K562 (cell line): Measurements from ENCODE around the gene MED29. TPM values are rescaled to one million over a fixed set of nuclear protein-coding genes. Genes with fewer than 3 reads are reported as not detected.

Source experiments
- MEF2A ChIP-seq: IDR thresholded peaks from 2 replicates; pipeline ENCODE4 v1.6.1; 2011; ENCODE audit warnings: low read depth, mild to moderate bottlenecking, low read length, moderate library complexity; ENCODE audit not compliant: control insufficient read depth
- MTA3 ChIP-seq: fragments of 450-650 bp; formaldehyde crosslinking; IDR thresholded peaks from 2 replicates; pipeline ENCODE4 v1.6.1; 2017; ENCODE audit warnings: mild to moderate bottlenecking, borderline replicate concordance
- NBN ChIP-seq: fragments of 450-650 bp; IDR thresholded peaks from 2 replicates; pipeline ENCODE4 v1.6.1; 2016; ENCODE audit warnings: low read depth, mild to moderate bottlenecking
- PYGO2 ChIP-seq: fragments of 450-650 bp; IDR thresholded peaks from 2 replicates; pipeline ENCODE4 v1.6.1; 2016; ENCODE audit warnings: mild to moderate bottlenecking, missing genetic modification characterization, moderate library complexity, missing compliant biosample characterization
- SRSF3 ChIP-seq: fragments of 200-400 bp; formaldehyde crosslinking; IDR thresholded peaks from 2 replicates; pipeline ENCODE4 v1.6.1; 2016; ENCODE audit warnings: mild to moderate bottlenecking, low read length, moderate library complexity; ENCODE audit not compliant: insufficient read depth
- TCF15 ChIP-seq: fragments of 250-450 bp; sonication (Bioruptor Pico); IDR thresholded peaks from 2 replicates; pipeline ENCODE4 v1.8.0; 2022; ENCODE audit warnings: moderate library complexity, mild to moderate bottlenecking, inconsistent platforms
- TFE3 ChIP-seq: fragments of 450-650 bp; formaldehyde crosslinking; IDR thresholded peaks from 2 replicates; pipeline ENCODE4 v1.4.0; 2020; ENCODE audit warnings: mild to moderate bottlenecking, mixed read lengths
- ZNF668 ChIP-seq: fragments of 250-450 bp; sonication (Bioruptor Pico); IDR thresholded peaks from 2 replicates; pipeline ENCODE4 v1.8.0; 2022; ENCODE audit warnings: mild to moderate bottlenecking, inconsistent platforms
- polyA plus RNA-seq, 8 experiments: library from polyadenylated mRNA; depleted of rRNA in 4 of 8; stranded (reverse) in 5 of 8; unstranded in 3 of 8; fragments of >200 nt; fragmentation: Nextera tagmentation in 2 of 8; fragmentation: Illumina TruSeq in 1 of 8; extraction: Ambion mirVana in 2 of 8; extraction: Trizol in 1 of 8; gene quantifications; 2 replicates each; pipeline versions ENCODE4 v1.2.1 to v1.2.3, GENCODE V29; 2011 to 2014; ENCODE audit warnings: inconsistent platforms in 1 of 8, missing spikeins in 1 of 8
- total RNA-seq, 7 experiments: library from RNA; depleted of rRNA in 6 of 7; stranded (reverse); fragments of >200 nt in 6 of 7; fragmentation: Illumina TruSeq in 2 of 7; extraction: Trizol in 2 of 7; gene quantifications; 2 replicates each; pipeline versions ENCODE4 v1.2.1 to v1.2.3, GENCODE V29; 2011 to 2021; ENCODE audit warnings: low replicate concordance in 1 of 7
- TF ChIP-seq, protein P1 (sequence below): sonication (generic); formaldehyde crosslinking; IDR thresholded peaks from 2 replicates; pipeline ENCODE4 v1.8.0; 2023; ENCODE audit warnings: mild to moderate bottlenecking, missing genetic modification reagents

The MED29 gene
- total and polyA plus RNA-seq, 9 of the 15 experiments (the other 6 are each of a cell fraction or from before 2014, with no cell fraction given) = 1.8 to 22.6 (median 12.4) TPM

DNA sequence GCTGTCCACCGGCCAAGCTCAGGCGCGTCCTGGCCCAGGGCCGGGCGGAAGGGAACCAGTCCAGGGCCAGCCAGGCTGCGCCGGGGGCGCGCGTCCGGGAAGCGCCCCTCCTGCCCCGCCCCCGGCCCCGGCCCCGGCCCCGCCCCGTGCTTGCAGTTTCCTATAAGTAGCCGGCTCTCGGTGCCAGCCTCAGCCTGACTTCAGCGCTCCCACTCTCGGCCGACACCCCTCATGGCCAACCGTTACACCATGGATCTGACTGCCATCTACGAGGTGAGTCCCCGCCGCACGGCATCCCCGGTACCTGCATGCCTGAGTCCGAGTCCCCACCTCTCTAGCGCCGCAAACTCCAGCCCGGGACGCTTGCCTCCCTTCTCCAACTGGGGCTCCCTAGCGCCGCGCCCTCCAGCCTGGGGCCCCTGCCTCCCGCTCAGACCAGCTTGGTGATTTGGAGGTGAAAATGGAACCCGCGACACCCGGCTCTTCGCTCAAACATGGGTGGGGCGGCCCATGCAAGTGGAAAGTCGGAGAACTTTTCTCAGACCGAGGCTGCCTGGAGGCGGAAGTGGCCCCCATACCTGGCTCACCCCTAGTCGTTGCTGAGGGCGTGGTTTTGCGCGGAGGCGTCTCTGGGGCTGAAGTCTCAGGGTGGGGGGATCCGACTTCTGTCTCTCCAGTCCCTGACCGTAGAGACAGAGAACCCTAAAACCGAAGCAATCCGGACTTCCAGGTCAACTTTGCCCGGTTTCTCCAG, 15.7 kb downstream of the MED29 start, which contains the start of gene ZFP36 (continued):
- TF ChIP-seq TCF15 (CRISPR knock-in tag) (no peak), MTA3 (peak; percentile 87), SRSF3 (no peak), NBN (no peak), MEF2A (no peak), PYGO2 (tag) (no peak), TFE3 (CRISPR knock-in tag) (no peak), ZNF668 (CRISPR knock-in tag) (no peak)
- TF ChIP-seq, protein P1, sequence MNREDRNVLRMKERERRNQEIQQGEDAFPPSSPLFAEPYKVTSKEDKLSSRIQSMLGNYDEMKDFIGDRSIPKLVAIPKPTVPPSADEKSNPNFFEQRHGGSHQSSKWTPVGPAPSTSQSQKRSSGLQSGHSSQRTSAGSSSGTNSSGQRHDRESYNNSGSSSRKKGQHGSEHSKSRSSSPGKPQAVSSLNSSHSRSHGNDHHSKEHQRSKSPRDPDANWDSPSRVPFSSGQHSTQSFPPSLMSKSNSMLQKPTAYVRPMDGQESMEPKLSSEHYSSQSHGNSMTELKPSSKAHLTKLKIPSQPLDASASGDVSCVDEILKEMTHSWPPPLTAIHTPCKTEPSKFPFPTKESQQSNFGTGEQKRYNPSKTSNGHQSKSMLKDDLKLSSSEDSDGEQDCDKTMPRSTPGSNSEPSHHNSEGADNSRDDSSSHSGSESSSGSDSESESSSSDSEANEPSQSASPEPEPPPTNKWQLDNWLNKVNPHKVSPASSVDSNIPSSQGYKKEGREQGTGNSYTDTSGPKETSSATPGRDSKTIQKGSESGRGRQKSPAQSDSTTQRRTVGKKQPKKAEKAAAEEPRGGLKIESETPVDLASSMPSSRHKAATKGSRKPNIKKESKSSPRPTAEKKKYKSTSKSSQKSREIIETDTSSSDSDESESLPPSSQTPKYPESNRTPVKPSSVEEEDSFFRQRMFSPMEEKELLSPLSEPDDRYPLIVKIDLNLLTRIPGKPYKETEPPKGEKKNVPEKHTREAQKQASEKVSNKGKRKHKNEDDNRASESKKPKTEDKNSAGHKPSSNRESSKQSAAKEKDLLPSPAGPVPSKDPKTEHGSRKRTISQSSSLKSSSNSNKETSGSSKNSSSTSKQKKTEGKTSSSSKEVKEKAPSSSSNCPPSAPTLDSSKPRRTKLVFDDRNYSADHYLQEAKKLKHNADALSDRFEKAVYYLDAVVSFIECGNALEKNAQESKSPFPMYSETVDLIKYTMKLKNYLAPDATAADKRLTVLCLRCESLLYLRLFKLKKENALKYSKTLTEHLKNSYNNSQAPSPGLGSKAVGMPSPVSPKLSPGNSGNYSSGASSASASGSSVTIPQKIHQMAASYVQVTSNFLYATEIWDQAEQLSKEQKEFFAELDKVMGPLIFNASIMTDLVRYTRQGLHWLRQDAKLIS (CRISPR knock-in tag) = peak; percentile 96
